HG02938 (cell line): ENCODE data around the gene MAST4.

Experiments
- ATAC-seq: cut with Tn5 transposase; IDR thresholded peaks from one replicate; pipeline ENCODE4 v1.9.1; 2021; ENCODE audit warnings: mild to moderate bottlenecking, moderate library complexity; ENCODE audit not compliant: unreplicated experiment

MAST4 gene

GRCh38 chr5:66830636-66831035 lies 234.4 kb downstream of the MAST4 start:
- no peak for ATAC-seq

- ATAC-seq, result no peak
These were observed 243.5 kb downstream of the MAST4 start for GRCh38 chr5:66839636-66840185.

- peak; percentile 100 for ATAC-seq
These were observed 244.4 kb downstream of the MAST4 start for GRCh38 chr5:66840511-66841013.

- ATAC-seq, result no peak
These were observed 245.1 kb downstream of the MAST4 start for GRCh38 chr5:66841264-66841663.

DNA sequence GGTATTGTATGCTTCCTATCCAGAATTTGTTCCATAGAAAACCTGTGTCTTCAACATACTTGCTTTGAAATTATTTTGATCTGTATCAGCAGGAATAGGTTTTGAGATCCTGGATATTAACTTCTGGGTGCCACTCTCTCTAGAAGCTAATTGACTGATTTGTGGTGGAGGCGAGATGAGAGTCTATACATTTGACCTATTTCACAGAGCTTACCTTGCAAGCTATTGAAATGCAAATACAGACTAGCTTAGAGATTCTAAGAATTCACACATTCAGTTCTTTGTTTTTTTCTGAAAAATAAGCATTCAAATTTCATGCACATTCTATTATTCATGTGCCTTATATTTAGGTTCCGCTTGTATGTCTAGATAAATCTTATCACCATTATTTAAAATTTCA lies 246.3 kb downstream of the MAST4 start:
- ATAC-seq, result no peak

DNA sequence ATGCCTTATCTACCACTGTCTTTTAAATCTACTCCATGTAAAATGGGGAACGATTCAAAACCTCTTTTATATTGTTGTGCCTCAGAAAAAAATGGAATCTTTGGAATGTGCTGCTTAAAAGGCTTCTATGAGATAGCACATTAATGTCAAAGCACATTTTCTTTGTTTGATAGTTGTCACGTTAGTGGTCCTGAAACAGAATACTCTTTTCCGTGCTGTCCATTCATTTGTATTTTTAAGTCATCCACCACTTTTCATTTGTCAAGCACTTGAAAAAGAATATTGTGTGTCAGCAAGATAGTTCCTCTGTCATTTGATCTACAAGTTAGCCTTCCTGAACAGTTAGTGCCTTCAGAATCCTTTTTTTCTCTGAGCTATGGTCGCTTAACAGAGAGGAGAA lies 246.9 kb downstream of the MAST4 start:
- ATAC-seq, result no peak

- no peak for ATAC-seq
These were observed 252.8 kb downstream of the MAST4 start for GRCh38 chr5:66848749-66849641.

- ATAC-seq, result no peak
These were observed 253.6 kb downstream of the MAST4 start for GRCh38 chr5:66849803-66850202.

- ATAC-seq, result no peak
These were observed 254.3 kb downstream of the MAST4 start for GRCh38 chr5:66850354-66851075.

- no peak for ATAC-seq
These were observed 255.1 kb downstream of the MAST4 start for GRCh38 chr5:66851306-66851705.

DNA sequence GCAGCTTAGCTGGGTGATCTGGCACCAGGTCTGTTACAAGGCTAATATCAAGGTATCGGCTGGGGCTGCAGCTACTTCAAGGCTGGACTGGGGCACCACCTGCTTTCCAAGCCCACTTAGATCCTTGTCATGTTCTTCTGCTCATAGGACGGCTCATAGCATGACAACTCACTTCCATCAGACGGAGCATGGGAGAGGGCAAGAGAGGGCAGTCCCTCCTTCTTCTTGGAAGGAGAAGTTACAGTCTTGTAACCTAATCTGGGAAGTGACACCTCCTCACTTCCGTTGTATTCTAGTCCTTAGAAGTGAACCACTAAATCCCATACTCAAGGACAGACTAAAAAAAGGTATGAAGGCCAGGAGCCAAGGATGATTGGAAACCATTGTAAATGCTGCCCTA lies 258.2 kb downstream of the MAST4 start:
- no peak for ATAC-seq

DNA sequence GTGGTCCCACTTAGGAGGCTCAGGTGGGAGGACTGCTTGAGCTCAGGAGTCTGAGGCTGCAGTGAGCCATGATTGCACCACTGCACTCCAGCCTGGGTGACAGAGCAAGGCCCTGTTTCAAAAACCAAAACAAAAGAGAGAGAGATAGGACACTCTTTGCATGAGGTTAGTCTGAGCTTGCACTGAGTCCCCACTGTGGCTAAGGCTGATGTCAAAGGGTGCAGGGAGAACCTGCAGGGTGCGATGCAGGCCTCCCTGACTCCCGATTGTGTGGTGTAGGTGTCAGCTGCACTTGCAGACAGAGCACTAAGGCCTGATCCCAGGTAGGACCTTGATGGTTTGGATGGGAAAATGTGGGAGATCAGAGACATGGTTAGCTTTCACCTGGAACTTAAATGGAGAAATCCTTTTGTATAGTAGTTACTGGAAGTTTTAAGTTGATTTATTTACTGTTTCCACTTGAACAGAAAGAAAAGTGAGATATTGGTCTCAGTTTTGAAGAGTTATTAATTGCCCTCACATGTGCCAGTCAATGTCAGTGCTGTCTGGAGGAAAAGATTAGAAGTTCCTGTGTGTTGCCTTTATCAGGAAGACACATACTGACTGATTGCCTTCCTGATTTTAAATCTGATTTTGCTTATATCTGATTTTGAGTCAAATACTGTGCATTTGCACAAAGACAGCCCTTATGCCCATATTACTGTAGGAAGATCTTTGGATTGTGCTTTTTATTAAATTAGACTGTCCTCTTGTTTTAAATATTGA lies 260.0 kb downstream of the MAST4 start:
- no peak for ATAC-seq

- no peak for ATAC-seq
These were observed 263.3 kb downstream of the MAST4 start for GRCh38 chr5:66859526-66859925.

DNA sequence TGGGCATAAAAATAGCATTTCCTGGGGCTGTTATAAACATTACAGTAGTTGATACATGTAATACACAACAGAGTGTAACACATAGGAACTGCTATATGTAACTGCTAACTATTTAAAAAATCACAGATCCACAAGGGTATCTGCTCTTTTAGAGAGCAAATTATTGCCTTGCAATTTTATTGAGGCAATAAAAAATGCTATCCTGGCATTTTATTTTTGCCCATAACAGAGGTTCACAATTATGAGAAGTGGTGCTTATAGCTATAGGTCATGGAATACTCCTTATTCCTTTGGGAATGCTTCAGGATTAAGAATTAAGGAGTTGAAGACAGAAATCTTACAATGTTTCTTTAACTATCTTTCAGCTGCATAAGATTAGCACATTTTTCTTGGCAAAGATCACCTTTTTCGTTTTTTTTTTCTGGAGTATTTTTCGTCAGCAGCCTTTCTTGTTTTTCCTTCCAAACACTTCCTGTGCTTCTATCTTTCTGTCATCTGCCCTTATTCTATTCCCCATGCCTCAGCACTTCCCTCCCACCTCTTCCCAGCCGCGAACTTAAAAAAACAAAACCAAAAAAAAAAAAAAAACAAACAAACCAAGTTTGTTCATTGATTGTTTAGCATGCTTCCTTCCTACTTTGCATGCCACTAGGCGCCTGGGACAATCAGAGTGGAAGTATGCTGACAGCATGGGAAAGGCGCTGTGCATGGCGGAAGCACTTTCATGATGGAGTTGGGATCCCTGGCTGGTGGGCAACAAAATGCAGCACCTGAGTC lies 264.2 kb downstream of the MAST4 start:
- ATAC-seq, result no peak

- no peak for ATAC-seq
These were observed 265.2 kb downstream of the MAST4 start for GRCh38 chr5:66861402-66861801.

- no peak for ATAC-seq
These were observed 265.8 kb downstream of the MAST4 start for GRCh38 chr5:66862020-66862419.

- ATAC-seq, result no peak
These were observed 267.3 kb downstream of the MAST4 start for GRCh38 chr5:66863243-66864170.

DNA sequence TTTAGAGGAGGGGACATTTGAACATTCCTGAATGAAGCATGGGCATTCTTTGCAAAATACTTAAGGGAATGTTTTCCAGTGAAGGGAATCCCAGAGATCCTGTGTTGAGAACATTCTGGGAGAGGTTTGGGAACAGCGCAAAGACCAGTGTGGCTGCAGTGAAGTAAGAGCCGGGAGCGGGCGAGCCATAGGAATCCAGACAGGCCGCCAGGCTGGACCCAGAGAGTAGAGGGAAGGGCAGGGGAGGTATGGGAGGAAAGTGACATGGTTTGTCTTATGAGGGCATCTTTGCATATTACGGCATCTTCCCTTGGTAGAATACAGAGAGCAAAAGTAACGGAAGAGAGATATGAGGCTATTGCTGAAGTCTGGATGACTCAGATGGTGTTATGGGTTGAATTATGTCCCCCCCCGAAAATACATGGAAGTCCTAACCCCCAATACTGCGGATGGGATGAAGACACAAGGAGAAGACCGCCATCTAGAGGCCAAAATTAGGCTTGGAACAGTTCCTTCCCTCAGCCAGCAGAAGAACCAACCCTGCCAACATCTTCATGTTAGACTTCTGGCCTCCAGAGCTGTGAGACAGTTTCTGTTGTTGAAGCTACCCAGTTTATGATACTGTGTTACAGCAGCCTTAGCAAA lies 268.2 kb downstream of the MAST4 start:
- ATAC-seq, result no peak
